Measurements from ENCODE around the gene COL12A1. TPM values are rescaled to one million over a fixed set of nuclear protein-coding genes. Genes with fewer than 3 reads are reported as not detected.

Gene COL12A1
- total RNA-seq, 1 donor from 2014 or later: 1.3 TPM

DNA sequence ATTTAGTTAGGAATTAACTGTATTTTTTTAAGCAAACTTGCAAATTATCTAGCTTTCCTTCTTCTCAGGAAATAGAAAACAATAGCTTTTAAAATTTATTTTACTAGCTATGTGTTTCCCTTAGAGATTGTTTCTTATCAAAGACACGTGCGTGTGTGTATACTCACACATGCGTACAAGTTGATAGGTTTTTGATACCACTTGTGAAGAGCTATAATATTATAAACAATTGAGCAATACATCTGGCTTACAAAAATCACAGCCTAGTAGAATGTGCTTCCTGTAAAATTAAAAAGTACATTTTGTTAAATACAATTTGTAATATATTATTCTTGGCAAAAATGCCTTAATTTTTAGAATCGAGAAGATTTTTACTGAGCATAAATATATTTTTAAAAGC lies 33.9 kb downstream of the COL12A1 start:
- H3K4me1 ChIP-seq: no peaks in the 10 kb centered on the region
- no peak overlapping the region for H3K27ac ChIP-seq
- H3K9me3 Mint-ChIP-seq: no peaks in the 10 kb centered on the region
- H3K4me3 Mint-ChIP-seq: no peak overlapping the region
- no peak overlapping the region for H3K9ac ChIP-seq
- no peaks in the 10 kb centered on the region for H3K36me3 Mint-ChIP-seq
- H3K27me3 Mint-ChIP-seq (ENCODE audit: insufficient read depth, low read depth): no peaks in the 10 kb centered on the region
- H3K4me1 Mint-ChIP-seq: peaks cover 10% of the 10 kb centered on the region
- H3K27me3 ChIP-seq: no peaks in the 10 kb centered on the region
- no peak for TF ChIP-seq EZH2phosphoT487 (IDR thresholded peaks at IDR 0.05)
- TF ChIP-seq EZH2 (IDR thresholded peaks at IDR 0.05): no peak
- DNase-seq (ENCODE audit: low spot score): no peak
- no peak overlapping the region for H3K4me2 ChIP-seq
- no peaks in the 10 kb centered on the region for H3K36me3 ChIP-seq
- no peak overlapping the region for H3K4me3 ChIP-seq
- H3K79me2 ChIP-seq (ENCODE audit: low read depth): no peaks in the 10 kb centered on the region
- H3K27ac Mint-ChIP-seq: no peak overlapping the region
- no peaks in the 10 kb centered on the region for H3K9me3 ChIP-seq (ENCODE audit: low read depth)
- H2AFZ ChIP-seq (replicated peaks): no peak overlapping the region
- no peaks in the 10 kb centered on the region for H4K20me1 ChIP-seq (ENCODE audit: low read depth)
- H3F3A ChIP-seq (ENCODE audit: low read depth): no peaks in the 10 kb centered on the region

DNA sequence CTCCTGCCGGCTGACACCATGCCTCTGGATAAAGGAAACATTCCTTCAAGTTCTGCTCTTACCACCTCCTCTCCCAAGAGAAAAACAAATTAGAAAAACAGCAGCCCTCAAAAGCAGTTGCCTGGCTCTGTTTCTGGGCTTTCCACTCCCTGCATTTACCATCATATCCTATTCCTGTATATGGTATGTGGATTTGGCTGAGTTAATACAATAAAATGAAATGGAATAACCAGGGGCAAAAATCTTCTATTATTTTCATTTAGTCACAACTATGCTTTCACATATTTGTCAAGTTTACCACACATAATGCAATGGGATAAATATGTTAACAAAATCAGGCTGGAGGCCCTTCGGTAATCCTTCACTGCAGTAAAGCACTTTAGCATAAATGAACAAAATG lies 34.3 kb downstream of the COL12A1 start:
- Mint-ChIP-seq H3K27me3 (ENCODE audit: insufficient read depth, low read depth) (no peaks in the 10 kb centered on the region), H3K36me3 (no peaks in the 10 kb centered on the region), H3K4me3 (no peak overlapping the region), H3K4me1 (peaks cover 10% of the 10 kb centered on the region), H3K27ac (no peak overlapping the region), H3K9me3 (no peaks in the 10 kb centered on the region)
- Histone ChIP-seq H3K9ac (no peak overlapping the region), H2AFZ (replicated peaks) (no peak overlapping the region), H3K27me3 (no peaks in the 10 kb centered on the region), H3K27ac (no peak overlapping the region), H3K4me2 (no peak overlapping the region), H3K9me3 (ENCODE audit: low read depth) (no peaks in the 10 kb centered on the region), H3K79me2 (ENCODE audit: low read depth) (no peaks in the 10 kb centered on the region), H4K20me1 (ENCODE audit: low read depth) (no peaks in the 10 kb centered on the region), H3K4me3 (no peak overlapping the region), H3K36me3 (no peaks in the 10 kb centered on the region), H3F3A (ENCODE audit: low read depth) (no peaks in the 10 kb centered on the region), H3K4me1 (no peaks in the 10 kb centered on the region)
- no peak for DNase-seq (ENCODE audit: low spot score)
- no peak for TF ChIP-seq EZH2 (IDR thresholded peaks at IDR 0.05)

DNA sequence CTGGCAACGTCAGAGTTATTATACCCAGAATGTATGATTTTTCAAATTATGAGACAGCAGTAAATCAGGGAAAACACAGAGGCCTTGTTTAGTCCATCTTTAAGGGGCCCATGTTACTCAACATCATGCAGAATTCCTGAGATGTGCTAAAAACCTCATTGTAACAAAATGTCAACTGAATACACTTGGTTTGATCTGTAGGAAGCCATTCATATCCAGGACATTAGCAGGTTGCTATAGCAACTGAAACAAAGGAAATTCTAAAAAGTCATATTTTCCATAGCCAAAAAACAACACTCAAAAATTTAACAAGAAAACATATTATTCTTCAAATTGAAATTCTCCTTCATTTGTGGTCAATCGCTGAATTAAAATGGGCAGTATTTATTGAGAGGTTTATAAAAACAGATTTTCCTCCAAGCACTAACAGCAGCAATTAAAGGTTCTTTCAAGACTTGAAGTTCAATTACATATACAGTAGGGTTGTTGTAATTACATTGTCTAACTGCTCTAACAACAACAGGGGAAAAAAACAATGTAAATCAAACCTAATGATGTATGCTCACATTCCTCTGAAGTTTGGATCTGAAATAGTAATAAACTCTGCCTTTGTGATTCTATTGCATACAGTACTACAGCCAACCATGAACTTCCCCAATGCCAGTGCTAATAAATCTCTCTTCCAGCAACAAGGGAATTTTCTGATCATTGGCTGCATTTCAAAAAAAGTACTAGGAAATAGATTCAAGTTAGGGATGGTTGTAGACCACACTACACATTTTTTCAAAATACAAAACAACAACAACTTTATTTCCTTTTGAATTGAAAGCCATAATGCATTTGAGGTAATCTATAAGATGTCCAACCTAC lies 34.9 kb downstream of the COL12A1 start:
- no peaks in the 10 kb centered on the region for H3K27me3 Mint-ChIP-seq (ENCODE audit: insufficient read depth, low read depth)
- no peak overlapping the region for H3K27ac Mint-ChIP-seq
- no peak overlapping the region for H3K4me3 ChIP-seq
- H3K9ac ChIP-seq: no peak overlapping the region
- H3K4me2 ChIP-seq: no peak overlapping the region
- no peaks in the 10 kb centered on the region for H4K20me1 ChIP-seq (ENCODE audit: low read depth)
- H3K4me1 ChIP-seq: no peaks in the 10 kb centered on the region
- no peaks in the 10 kb centered on the region for H3K79me2 ChIP-seq (ENCODE audit: low read depth)
- H3K4me3 Mint-ChIP-seq: no peak overlapping the region
- H3K36me3 ChIP-seq: no peaks in the 10 kb centered on the region
- no peaks in the 10 kb centered on the region for H3F3A ChIP-seq (ENCODE audit: low read depth)
- TF ChIP-seq EZH2phosphoT487 (IDR thresholded peaks at IDR 0.05) (no peak), EZH2 (IDR thresholded peaks at IDR 0.05) (no peak)
- TF ChIP-seq, protein P1, sequence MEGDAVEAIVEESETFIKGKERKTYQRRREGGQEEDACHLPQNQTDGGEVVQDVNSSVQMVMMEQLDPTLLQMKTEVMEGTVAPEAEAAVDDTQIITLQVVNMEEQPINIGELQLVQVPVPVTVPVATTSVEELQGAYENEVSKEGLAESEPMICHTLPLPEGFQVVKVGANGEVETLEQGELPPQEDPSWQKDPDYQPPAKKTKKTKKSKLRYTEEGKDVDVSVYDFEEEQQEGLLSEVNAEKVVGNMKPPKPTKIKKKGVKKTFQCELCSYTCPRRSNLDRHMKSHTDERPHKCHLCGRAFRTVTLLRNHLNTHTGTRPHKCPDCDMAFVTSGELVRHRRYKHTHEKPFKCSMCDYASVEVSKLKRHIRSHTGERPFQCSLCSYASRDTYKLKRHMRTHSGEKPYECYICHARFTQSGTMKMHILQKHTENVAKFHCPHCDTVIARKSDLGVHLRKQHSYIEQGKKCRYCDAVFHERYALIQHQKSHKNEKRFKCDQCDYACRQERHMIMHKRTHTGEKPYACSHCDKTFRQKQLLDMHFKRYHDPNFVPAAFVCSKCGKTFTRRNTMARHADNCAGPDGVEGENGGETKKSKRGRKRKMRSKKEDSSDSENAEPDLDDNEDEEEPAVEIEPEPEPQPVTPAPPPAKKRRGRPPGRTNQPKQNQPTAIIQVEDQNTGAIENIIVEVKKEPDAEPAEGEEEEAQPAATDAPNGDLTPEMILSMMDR (IDR thresholded peaks at IDR 0.05): no peak
- no peaks in the 10 kb centered on the region for H3K9me3 ChIP-seq (ENCODE audit: low read depth)
- H3K4me1 Mint-ChIP-seq: peaks cover 10% of the 10 kb centered on the region
- no peak overlapping the region for H2AFZ ChIP-seq (replicated peaks)
- no peak overlapping the region for H3K27ac ChIP-seq
- no peaks in the 10 kb centered on the region for H3K9me3 Mint-ChIP-seq
- no peaks in the 10 kb centered on the region for H3K36me3 Mint-ChIP-seq
- H3K27me3 ChIP-seq: no peaks in the 10 kb centered on the region
- DNase-seq (ENCODE audit: low spot score): no peak

DNA sequence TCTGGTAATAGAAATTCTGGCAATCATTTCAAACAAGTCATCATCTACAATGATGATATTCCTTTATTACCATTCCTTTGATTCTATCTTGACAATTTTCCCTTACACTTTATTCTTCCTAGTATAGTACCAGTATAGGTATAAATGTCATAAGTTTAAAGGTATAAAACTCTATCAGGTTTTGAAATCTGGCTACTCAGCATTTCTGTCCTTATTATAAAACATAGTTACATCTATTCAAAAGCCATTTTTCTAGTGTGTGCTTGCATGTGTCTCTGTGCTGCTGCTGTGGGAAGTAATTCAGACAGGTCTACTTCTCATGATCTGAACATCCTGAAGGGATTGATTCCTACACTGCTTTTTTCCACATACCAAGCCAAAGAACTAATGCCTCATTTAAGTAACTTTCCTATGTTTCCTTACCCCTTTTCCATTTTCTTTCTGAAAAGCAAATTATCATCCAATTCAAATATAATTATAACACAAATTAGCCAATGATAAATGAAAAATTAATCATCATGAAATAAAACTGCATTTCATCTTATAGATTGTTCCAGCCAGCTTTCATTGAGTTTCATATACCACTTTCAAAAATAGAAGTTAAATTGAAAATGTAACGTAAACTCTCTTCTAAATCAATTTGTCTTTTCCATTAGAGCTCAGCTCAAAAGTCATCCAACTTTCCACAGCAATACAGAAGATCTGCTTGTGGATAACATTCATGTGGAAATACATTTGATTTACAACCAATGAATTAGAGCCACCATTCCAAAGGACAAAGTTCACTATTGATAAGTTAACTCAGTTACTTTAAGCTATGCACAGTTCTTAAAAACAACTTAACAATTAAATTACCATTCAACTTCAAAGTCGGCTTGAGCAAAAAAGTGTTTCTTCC lies 35.9 kb downstream of the COL12A1 start:
- no peaks in the 10 kb centered on the region for H3K36me3 ChIP-seq
- no peak for DNase-seq (ENCODE audit: low spot score)
- no peaks in the 10 kb centered on the region for H3K79me2 ChIP-seq (ENCODE audit: low read depth)
- no peak overlapping the region for H2AFZ ChIP-seq (replicated peaks)
- no peaks in the 10 kb centered on the region for H3K4me1 ChIP-seq
- TF ChIP-seq EZH2phosphoT487 (IDR thresholded peaks at IDR 0.05) (no peak), EZH2 (IDR thresholded peaks at IDR 0.05) (no peak)
- TF ChIP-seq, protein P1 (IDR thresholded peaks at IDR 0.05): no peak
- no peak overlapping the region for H3K4me3 Mint-ChIP-seq
- H3K4me1 Mint-ChIP-seq: peaks cover 10% of the 10 kb centered on the region
- no peaks in the 10 kb centered on the region for H3K27me3 Mint-ChIP-seq (ENCODE audit: insufficient read depth, low read depth)
- no peak overlapping the region for H3K27ac Mint-ChIP-seq
- no peak overlapping the region for H3K4me2 ChIP-seq
- H3K9me3 Mint-ChIP-seq: no peaks in the 10 kb centered on the region
- no peak overlapping the region for H3K9ac ChIP-seq
- H3K9me3 ChIP-seq (ENCODE audit: low read depth): no peaks in the 10 kb centered on the region
- H3K27ac ChIP-seq: no peak overlapping the region
- no peak overlapping the region for H3K4me3 ChIP-seq
- no peaks in the 10 kb centered on the region for H4K20me1 ChIP-seq (ENCODE audit: low read depth)
- no peaks in the 10 kb centered on the region for H3K36me3 Mint-ChIP-seq
- no peaks in the 10 kb centered on the region for H3K27me3 ChIP-seq
- no peaks in the 10 kb centered on the region for H3F3A ChIP-seq (ENCODE audit: low read depth)
